ENCODE results near the gene RSPH3.
"Not testable (repeated sequence)": the region's sequence is repeated elsewhere in the genome, so short reads cannot be mapped to it uniquely, and the experiment has no call there.

Gene RSPH3

DNA sequence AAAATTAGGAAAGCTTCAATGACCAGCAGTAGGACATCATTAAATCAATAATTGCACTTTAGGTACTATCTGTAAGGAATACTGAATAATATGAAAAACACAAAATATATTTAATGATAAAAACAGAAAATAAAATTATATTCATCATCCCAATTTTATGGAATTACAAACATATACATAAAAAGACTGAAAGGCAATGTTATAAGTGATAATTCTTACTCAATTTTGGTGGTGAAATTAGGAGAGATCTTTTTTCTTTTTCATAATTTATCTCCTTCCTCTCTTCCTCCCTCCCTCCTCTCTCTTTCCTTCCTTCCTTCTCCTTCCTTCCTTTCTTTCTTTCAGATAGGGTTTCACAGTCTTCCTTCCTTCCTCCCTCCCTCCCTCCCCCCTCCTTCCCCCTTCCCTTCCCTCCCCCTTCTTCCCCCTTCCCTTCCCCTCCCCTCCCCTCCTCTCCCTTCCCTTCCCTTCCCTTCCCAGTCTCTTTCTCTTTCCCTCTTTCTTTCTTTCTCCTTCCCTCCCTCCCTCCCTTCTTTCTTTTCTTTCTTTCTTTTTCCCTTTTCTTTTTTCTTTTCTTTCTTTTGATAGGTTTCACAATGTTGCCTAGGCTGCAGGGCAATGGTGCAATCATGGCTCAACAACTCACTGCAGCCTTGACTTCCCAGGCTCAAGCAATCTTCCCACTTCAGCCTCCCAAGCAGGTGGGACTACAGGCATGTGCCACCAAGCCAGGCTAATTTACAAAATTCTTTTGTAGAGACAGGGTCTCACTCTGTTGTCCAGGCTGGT, 36.8 kb downstream of the RSPH3 start:
- H3K9me3 ChIP-seq (ENCODE audit: insufficient read depth, low read depth, low read length), result peaks cover 12% of the 10 kb centered on the region
- H3K27ac ChIP-seq (ENCODE audit: low read length), result no peak overlapping the region
- H3K4me3 ChIP-seq (ENCODE audit: low read length), result no peak overlapping the region
- no peaks in the 10 kb centered on the region for H3K4me1 ChIP-seq (ENCODE audit: insufficient read depth, low read length)
- no peak overlapping the region for H3K9ac ChIP-seq (ENCODE audit: low read depth, low read length)
- H3K36me3 ChIP-seq (ENCODE audit: insufficient read depth, low read depth, low read length), result no peaks in the 10 kb centered on the region
- H3K27me3 ChIP-seq (ENCODE audit: insufficient read depth, low read length), result no peaks in the 10 kb centered on the region

DNA sequence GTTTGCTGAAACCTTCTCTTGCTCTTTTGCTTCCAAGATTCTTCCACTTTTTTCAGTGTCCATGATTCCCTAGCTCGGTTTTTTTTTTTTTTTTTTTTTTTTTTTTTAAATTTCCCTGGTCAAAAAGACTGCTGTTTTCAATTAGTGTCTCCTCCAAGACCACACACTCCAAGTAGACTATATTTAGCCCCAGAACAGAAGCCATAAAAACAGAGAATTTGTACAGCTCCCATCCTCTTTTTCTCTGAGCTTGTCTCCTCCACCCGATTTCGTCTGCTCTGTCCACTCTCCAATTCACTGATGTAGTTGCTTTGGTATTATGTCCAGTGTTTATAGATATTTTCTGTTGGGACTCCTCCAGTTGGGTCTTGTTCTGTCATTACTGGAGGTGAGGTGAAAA, 37.6 kb downstream of the RSPH3 start:
- Histone ChIP-seq H3K36me3 (ENCODE audit: insufficient read depth, low read depth, low read length) (no peaks in the 10 kb centered on the region), H3K9me3 (ENCODE audit: insufficient read depth, low read depth, low read length) (peaks cover 5% of the 10 kb centered on the region), H3K27ac (ENCODE audit: low read length) (no peak overlapping the region), H3K27me3 (ENCODE audit: insufficient read depth, low read length) (no peaks in the 10 kb centered on the region), H3K9ac (ENCODE audit: low read depth, low read length) (no peak overlapping the region), H3K4me1 (ENCODE audit: insufficient read depth, low read length) (no peaks in the 10 kb centered on the region), H3K4me3 (ENCODE audit: low read length) (no peak overlapping the region)

- Histone ChIP-seq H3K27me3 (ENCODE audit: insufficient read depth, low read length) (no peaks in the 10 kb centered on the region), H3K4me3 (ENCODE audit: low read length) (no peak overlapping the region), H3K9me3 (ENCODE audit: insufficient read depth, low read depth, low read length) (no peaks in the 10 kb centered on the region), H3K27ac (ENCODE audit: low read length) (no peak overlapping the region), H3K4me1 (ENCODE audit: insufficient read depth, low read length) (no peaks in the 10 kb centered on the region), H3K9ac (ENCODE audit: low read depth, low read length) (no peak overlapping the region), H3K36me3 (ENCODE audit: insufficient read depth, low read depth, low read length) (no peaks in the 10 kb centered on the region)
These were observed 40.0 kb downstream of the RSPH3 start for GRCh38 chr6:158960026-158960425.

DNA sequence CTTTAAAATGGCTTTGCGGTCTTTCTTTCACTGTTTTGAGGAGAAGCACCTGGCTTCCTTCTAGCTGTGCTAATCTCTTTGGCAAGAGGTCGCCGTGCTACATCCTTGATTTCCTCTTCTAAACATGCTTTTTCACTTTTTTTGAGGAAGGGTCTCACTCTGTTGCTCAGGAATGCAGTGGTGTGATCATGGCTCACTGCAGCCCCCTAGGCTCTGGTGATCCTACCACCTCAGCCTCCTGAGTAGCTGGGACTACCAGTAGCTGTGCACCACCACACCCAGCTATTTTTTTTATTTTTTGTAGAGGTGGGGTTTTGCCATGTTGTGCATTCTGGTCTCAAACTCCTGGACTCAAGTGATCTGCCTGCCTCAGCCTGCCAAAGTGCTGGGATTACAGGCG, 40.5 kb downstream of the RSPH3 start:
- no peaks in the 10 kb centered on the region for H3K36me3 ChIP-seq (ENCODE audit: insufficient read depth, low read depth, low read length)
- no peak overlapping the region for H3K27ac ChIP-seq (ENCODE audit: low read length)
- H3K9ac ChIP-seq (ENCODE audit: low read depth, low read length), result no peak overlapping the region
- H3K4me3 ChIP-seq (ENCODE audit: low read length), result no peak overlapping the region
- no peaks in the 10 kb centered on the region for H3K9me3 ChIP-seq (ENCODE audit: insufficient read depth, low read depth, low read length)
- H3K4me1 ChIP-seq (ENCODE audit: insufficient read depth, low read length), result no peaks in the 10 kb centered on the region
- H3K27me3 ChIP-seq (ENCODE audit: insufficient read depth, low read length), result no peaks in the 10 kb centered on the region

DNA sequence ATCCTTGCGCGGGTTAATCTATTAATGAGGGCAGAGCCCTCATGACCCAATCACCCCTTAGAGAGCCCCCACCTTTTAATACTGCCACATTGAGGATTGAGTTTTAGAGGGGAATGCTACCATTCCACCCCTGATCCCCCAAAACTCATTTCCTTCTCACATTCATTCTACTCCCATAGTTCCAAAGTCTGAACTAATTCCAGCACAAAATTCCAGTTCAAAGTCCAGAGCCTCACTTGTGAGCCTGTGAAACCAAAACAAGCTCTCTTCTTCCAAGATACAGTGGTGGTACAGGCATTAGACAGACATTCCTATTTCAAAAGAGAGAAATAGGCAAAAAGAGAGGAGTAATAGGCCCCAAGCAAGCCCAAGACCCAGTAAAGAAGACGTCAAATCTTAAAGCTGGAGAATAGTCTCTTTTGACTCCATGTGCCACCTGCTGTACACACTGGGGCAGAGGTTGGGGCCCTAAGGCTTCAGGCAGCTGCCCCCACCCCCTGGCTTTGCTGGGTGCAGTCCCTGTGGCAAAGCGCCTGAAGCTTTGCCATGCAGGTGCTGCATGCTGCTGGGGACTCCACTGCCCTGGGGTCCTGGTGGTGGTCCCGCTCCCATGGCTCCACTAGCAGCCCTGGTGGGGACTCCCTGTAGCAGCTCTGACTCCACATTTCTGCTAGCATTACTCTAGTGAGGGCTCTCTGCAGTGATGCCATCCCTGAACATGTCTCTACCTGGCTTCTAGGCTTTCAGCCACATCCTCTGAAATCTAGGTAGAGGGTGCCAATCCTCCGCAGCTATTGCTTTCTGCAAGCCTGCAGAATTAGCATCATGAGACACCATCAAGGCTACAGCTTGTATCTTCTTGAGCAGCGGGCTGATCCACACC, 41.3 kb downstream of the RSPH3 start:
- Histone ChIP-seq H3K36me3 (ENCODE audit: insufficient read depth, low read depth, low read length) (no peaks in the 10 kb centered on the region), H3K9ac (ENCODE audit: low read depth, low read length) (no peak overlapping the region)

DNA sequence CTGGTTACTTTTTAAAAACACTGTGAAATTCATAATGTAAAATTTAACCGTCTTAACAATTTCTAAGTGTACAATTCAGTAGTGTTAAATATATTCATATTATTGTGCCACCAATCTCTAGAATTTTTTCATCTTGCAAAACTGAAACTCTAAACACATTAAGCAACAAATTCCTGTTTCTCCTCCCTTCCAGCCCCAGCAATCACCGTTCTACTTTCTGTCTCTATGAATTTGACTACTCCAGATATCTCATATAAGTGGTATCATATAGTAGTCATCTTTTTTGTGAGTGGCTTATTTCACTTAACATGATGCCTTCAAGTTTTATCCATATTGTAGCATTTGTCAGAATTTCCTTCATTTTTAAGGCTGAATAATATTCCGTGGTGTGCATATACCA, 44.7 kb downstream of the RSPH3 start:
- no peaks in the 10 kb centered on the region for H3K36me3 ChIP-seq (ENCODE audit: insufficient read depth, low read depth, low read length)
- no peak overlapping the region for H3K27ac ChIP-seq (ENCODE audit: low read length)
- no peaks in the 10 kb centered on the region for H3K27me3 ChIP-seq (ENCODE audit: insufficient read depth, low read length)
- H3K9ac ChIP-seq (ENCODE audit: low read depth, low read length), result no peak overlapping the region
- H3K9me3 ChIP-seq (ENCODE audit: insufficient read depth, low read depth, low read length), result no peaks in the 10 kb centered on the region
- no peaks in the 10 kb centered on the region for H3K4me1 ChIP-seq (ENCODE audit: insufficient read depth, low read length)
- no peak overlapping the region for H3K4me3 ChIP-seq (ENCODE audit: low read length)

More for the DNA sequence above, 41.3 kb downstream of the RSPH3 start:
- Histone ChIP-seq H3K4me3 (ENCODE audit: low read length) (no peak overlapping the region), H3K9me3 (ENCODE audit: insufficient read depth, low read depth, low read length) (no peaks in the 10 kb centered on the region), H3K27ac (ENCODE audit: low read length) (no peak overlapping the region), H3K27me3 (ENCODE audit: insufficient read depth, low read length) (no peaks in the 10 kb centered on the region), H3K4me1 (ENCODE audit: insufficient read depth, low read length) (no peaks in the 10 kb centered on the region)

DNA sequence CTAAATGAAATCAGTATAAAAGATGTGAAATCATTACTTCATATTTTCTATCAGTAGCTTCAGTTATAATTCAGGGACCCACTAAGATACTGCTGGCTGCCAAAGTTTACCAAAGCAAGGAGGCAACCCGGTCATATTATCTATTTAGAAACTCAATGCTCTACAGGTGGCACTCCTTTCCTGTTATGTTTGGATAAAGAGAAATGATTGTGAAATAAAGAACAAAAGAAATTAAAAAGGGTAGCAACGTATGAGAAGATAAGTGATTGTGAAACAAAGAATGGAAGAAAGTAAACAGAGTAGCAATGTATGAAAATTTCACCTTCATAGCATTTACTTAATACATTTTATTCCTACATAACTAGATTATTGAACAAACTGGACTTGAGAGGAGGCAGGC, 45.2 kb downstream of the RSPH3 start:
- H3K9me3 ChIP-seq (ENCODE audit: insufficient read depth, low read depth, low read length), result no peaks in the 10 kb centered on the region
- no peak overlapping the region for H3K4me3 ChIP-seq (ENCODE audit: low read length)
- no peaks in the 10 kb centered on the region for H3K4me1 ChIP-seq (ENCODE audit: insufficient read depth, low read length)
- H3K36me3 ChIP-seq (ENCODE audit: insufficient read depth, low read depth, low read length), result no peaks in the 10 kb centered on the region
- H3K9ac ChIP-seq (ENCODE audit: low read depth, low read length), result no peak overlapping the region
- no peak overlapping the region for H3K27ac ChIP-seq (ENCODE audit: low read length)
- H3K27me3 ChIP-seq (ENCODE audit: insufficient read depth, low read length), result no peaks in the 10 kb centered on the region

GRCh38 chr6:158952011-158952410, 48.0 kb downstream of the RSPH3 start:
- H3K27me3 ChIP-seq (ENCODE audit: insufficient read depth, low read length); H3K4me1 ChIP-seq (ENCODE audit: insufficient read depth, low read length); H3K4me3 ChIP-seq (ENCODE audit: low read length); H3K27ac ChIP-seq (ENCODE audit: low read length); H3K9me3 ChIP-seq (ENCODE audit: insufficient read depth, low read depth, low read length); H3K9ac ChIP-seq (ENCODE audit: low read depth, low read length); H3K36me3 ChIP-seq (ENCODE audit: insufficient read depth, low read depth, low read length): not testable (repeated sequence)

GRCh38 chr6:158951565-158951964, 48.4 kb downstream of the RSPH3 start:
- not testable (repeated sequence) for H3K9me3 ChIP-seq (ENCODE audit: insufficient read depth, low read depth, low read length); H3K36me3 ChIP-seq (ENCODE audit: insufficient read depth, low read depth, low read length); H3K27me3 ChIP-seq (ENCODE audit: insufficient read depth, low read length); H3K4me3 ChIP-seq (ENCODE audit: low read length); H3K4me1 ChIP-seq (ENCODE audit: insufficient read depth, low read length); H3K9ac ChIP-seq (ENCODE audit: low read depth, low read length); H3K27ac ChIP-seq (ENCODE audit: low read length)

DNA sequence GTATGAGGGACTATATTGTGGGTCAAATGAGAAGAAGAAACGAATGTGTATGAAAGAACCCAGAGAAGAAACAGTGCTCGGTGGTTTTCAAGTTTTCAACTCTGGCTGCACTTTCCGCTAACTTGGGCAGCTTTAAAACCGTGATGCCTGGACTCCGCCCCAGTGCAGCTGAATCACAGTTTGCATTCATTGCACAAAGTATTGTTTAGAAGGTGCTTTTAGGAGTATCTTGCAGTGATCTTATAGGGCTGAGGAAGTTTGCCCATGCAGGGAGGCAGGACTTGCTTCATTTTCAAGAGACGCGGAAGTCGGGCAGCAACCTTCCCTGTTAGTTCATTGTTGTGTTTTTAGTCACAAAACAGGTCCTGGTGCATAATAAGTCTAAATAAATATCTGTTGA, 52.7 kb downstream of the RSPH3 start:
- H3K4me3 ChIP-seq (ENCODE audit: low read length), result no peak overlapping the region
- H3K27me3 ChIP-seq (ENCODE audit: insufficient read depth, low read length), result no peaks in the 10 kb centered on the region

GRCh38 chr6:158943380-158944032, 56.5 kb downstream of the RSPH3 start:
- Histone ChIP-seq H3K27me3 (ENCODE audit: insufficient read depth, low read length) (peaks cover 5% of the 10 kb centered on the region; the same call in 1 of the 2 replicates), H3K4me3 (ENCODE audit: low read length) (no peak overlapping the region), H3K9me3 (ENCODE audit: insufficient read depth, low read depth, low read length) (no peaks in the 10 kb centered on the region; the same call in 1 of the 2 replicates), H3K27ac (ENCODE audit: low read length) (no peak overlapping the region), H3K4me1 (ENCODE audit: insufficient read depth, low read length) (no peaks in the 10 kb centered on the region; the same call in 1 of the 2 replicates), H3K36me3 (ENCODE audit: insufficient read depth, low read depth, low read length) (no peaks in the 10 kb centered on the region), H3K9ac (ENCODE audit: low read depth, low read length) (no peak overlapping the region)

More for the DNA sequence above, 52.7 kb downstream of the RSPH3 start:
- H3K4me1 ChIP-seq (ENCODE audit: insufficient read depth, low read length), result no peaks in the 10 kb centered on the region
- no peaks in the 10 kb centered on the region; the same call in 1 of the 2 replicates for H3K9me3 ChIP-seq (ENCODE audit: insufficient read depth, low read depth, low read length)
- no peaks in the 10 kb centered on the region for H3K36me3 ChIP-seq (ENCODE audit: insufficient read depth, low read depth, low read length)
- no peak overlapping the region for H3K9ac ChIP-seq (ENCODE audit: low read depth, low read length)
- H3K27ac ChIP-seq (ENCODE audit: low read length), result no peak overlapping the region

Measured in iPS-20b (cell line).